HG02973 (cell line): ENCODE measurements around the gene KCNN2.
A peak's percentile ranks its signal among the peaks of the same experiment; 100 is the strongest.

ENCODE experiments used
- ATAC-seq: cut with Tn5 transposase; IDR thresholded peaks from one replicate; pipeline ENCODE4 v1.9.1; 2021; ENCODE audit warnings: moderate library complexity; ENCODE audit not compliant: unreplicated experiment

The KCNN2 gene

GRCh38 chr5:114362197-114362976 lies 517 bp downstream of the KCNN2 start:
- ATAC-seq: peak; percentile 5

GRCh38 chr5:114362977-114363761 lies 1.3 kb downstream of the KCNN2 start:
- ATAC-seq: no peak

GRCh38 chr5:114363837-114364236 lies 2.0 kb downstream of the KCNN2 start:
- no peak for ATAC-seq

- no peak for ATAC-seq
Measured at GRCh38 chr5:114367029-114367428, 5.2 kb downstream of the KCNN2 start.

GRCh38 chr5:114369680-114370417 lies 8.0 kb downstream of the KCNN2 start:
- no peak for ATAC-seq

GRCh38 chr5:114377050-114377844 lies 15.4 kb downstream of the KCNN2 start:
- ATAC-seq: no peak

- ATAC-seq: no peak
Measured at GRCh38 chr5:114377946-114378345, 16.1 kb downstream of the KCNN2 start.

- no peak for ATAC-seq
Measured at GRCh38 chr5:114380721-114381120, 18.9 kb downstream of the KCNN2 start.

GRCh38 chr5:114387433-114387832 lies 25.6 kb downstream of the KCNN2 start:
- ATAC-seq: no peak

GRCh38 chr5:114390431-114390830 lies 28.6 kb downstream of the KCNN2 start:
- no peak for ATAC-seq

- no peak for ATAC-seq
Measured at GRCh38 chr5:114391321-114391720, 29.5 kb downstream of the KCNN2 start.

GRCh38 chr5:114393159-114393558 lies 31.3 kb downstream of the KCNN2 start:
- ATAC-seq: no peak

GRCh38 chr5:114402206-114402605 lies 40.3 kb downstream of the KCNN2 start:
- no peak for ATAC-seq

GRCh38 chr5:114407783-114408182 lies 45.9 kb downstream of the KCNN2 start:
- ATAC-seq: no peak

- no peak for ATAC-seq
Measured at GRCh38 chr5:114408847-114409246, 47.0 kb downstream of the KCNN2 start.

- no peak for ATAC-seq
Measured at GRCh38 chr5:114411380-114411931, 49.6 kb downstream of the KCNN2 start.

- ATAC-seq: no peak
Measured at GRCh38 chr5:114412510-114413171, 50.8 kb downstream of the KCNN2 start.

GRCh38 chr5:114415760-114416159 lies 53.9 kb downstream of the KCNN2 start:
- ATAC-seq: no peak

GRCh38 chr5:114416254-114416653 lies 54.4 kb downstream of the KCNN2 start:
- ATAC-seq: no peak

GRCh38 chr5:114417519-114417918 lies 55.6 kb downstream of the KCNN2 start:
- ATAC-seq: no peak
